IMR-90 (cell line): ENCODE data around the gene ZNF653. TPM values are rescaled to one million over a fixed set of nuclear protein-coding genes. Genes with fewer than 3 reads are reported as not detected.

Experiments used
- ATAC-seq: fragments of 200-7000 bp; cut with Tn5 transposase; 2 replicates; pipeline ENCODE4 v1.9.1; 2020; ENCODE audit warnings: low read depth, mild to moderate bottlenecking, moderate library complexity
- BruUV-seq: library from RNA; stranded (reverse); fragments of 400-500 nt; replicated peaks from 2 replicates; lab custom pipeline; 2021; lab: Mats Ljungman, UMichigan
- CTCF ChIA-PET: fragments of 300-600 bp; formaldehyde crosslinking; extraction: SDS; loops from one replicate; lab custom pipeline; 2021; ENCODE audit warnings: antibody characterized with exemption; lab: Yijun Ruan, JAX
- POLR2A ChIA-PET: fragments of 300-600 bp; sonication (Branson Sonifier 250); formaldehyde crosslinking; loops from one replicate; lab custom pipeline; 2022; ENCODE audit warnings: antibody characterized with exemption; ENCODE audit not compliant: unreplicated experiment; lab: Charles Lee
- DNase-seq: peaks from one replicate; pipeline ENCODE4 v3.0.0; 2013
- H2AFZ ChIP-seq: replicated peaks from 2 replicates; pipeline ENCODE3; 2013; ENCODE audit warnings: low read length, mild to moderate bottlenecking; ENCODE audit not compliant: poor library complexity
- H2AK5ac ChIP-seq: 2 replicates; pipeline ENCODE4 v1.6.1; 2013; ENCODE audit warnings: low read depth, low read length, inconsistent platforms
- H2AK9ac ChIP-seq: replicated peaks from 2 replicates; pipeline ENCODE3; 2013; ENCODE audit warnings: mild to moderate bottlenecking, low read depth, low read length, moderate library complexity; ENCODE audit not compliant: poor library complexity
- H2BK120ac ChIP-seq: 2 replicates; pipeline ENCODE4 v1.6.1; 2013; ENCODE audit warnings: low read depth, low read length, inconsistent platforms
- H2BK15ac ChIP-seq: 3 replicates; pipeline ENCODE4 v1.6.1; 2013; ENCODE audit warnings: low read depth, low read length, inconsistent platforms
- H2BK20ac ChIP-seq: 2 replicates; pipeline ENCODE4 v1.6.1; 2013; ENCODE audit warnings: low read depth, mild to moderate bottlenecking, inconsistent platforms, low read length, moderate library complexity
- H2BK5ac ChIP-seq: 2 replicates; pipeline ENCODE4 v1.6.1; 2013; ENCODE audit warnings: mild to moderate bottlenecking, low read depth, low read length, inconsistent platforms; ENCODE audit not compliant: poor library complexity, severe bottlenecking
- H3K14ac ChIP-seq: replicated peaks from 2 replicates; pipeline ENCODE4 v1.6.1; 2013; ENCODE audit warnings: low read depth, low read length, inconsistent platforms
- H3K18ac ChIP-seq: 2 replicates; pipeline ENCODE4 v1.6.1; 2013; ENCODE audit warnings: low read depth, low read length, control low read depth
- H3K23ac ChIP-seq: 2 replicates; pipeline ENCODE4 v1.6.1; 2013; ENCODE audit warnings: low read depth, low read length, inconsistent platforms
- H3K27ac ChIP-seq: 2 replicates; pipeline ENCODE4 v1.5.1; 2013; ENCODE audit warnings: mild to moderate bottlenecking, control low read depth, low read length; ENCODE audit not compliant: insufficient read depth
- H3K27me3 ChIP-seq: 2 replicates; pipeline ENCODE4 v1.6.1; 2013; ENCODE audit warnings: low read length; ENCODE audit not compliant: control insufficient read depth, insufficient read depth
- H3K36me3 ChIP-seq: 2 replicates; pipeline ENCODE4 v1.6.1; 2013; ENCODE audit warnings: low read length, mixed read lengths; ENCODE audit not compliant: control insufficient read depth, insufficient read depth
- H3K4ac ChIP-seq: 2 replicates; pipeline ENCODE4 v1.6.1; 2013; ENCODE audit warnings: low read depth, low read length, inconsistent platforms
- H3K4me1 ChIP-seq: 2 replicates; pipeline ENCODE4 v1.6.1; 2013; ENCODE audit warnings: low read length, mixed read lengths; ENCODE audit not compliant: control insufficient read depth, insufficient read depth
- H3K4me2 ChIP-seq: 2 replicates; pipeline ENCODE4 v1.6.1; 2013; ENCODE audit warnings: low read depth, mild to moderate bottlenecking, control low read depth, low read length, moderate library complexity
- H3K4me3 ChIP-seq: 2 replicates; pipeline ENCODE4 v1.5.1; 2013; ENCODE audit warnings: low read depth, mild to moderate bottlenecking, control low read depth, low read length, moderate library complexity; ENCODE audit not compliant: insufficient read depth
- H3K56ac ChIP-seq: 2 replicates; pipeline ENCODE4 v1.6.1; 2013; ENCODE audit warnings: low read length, inconsistent platforms; ENCODE audit not compliant: insufficient read depth; ENCODE audit errors: extremely low read depth
- H3K79me1 ChIP-seq, 2 experiments: 2 replicates each; pipeline ENCODE4 v1.6.1; 2013; ENCODE audit warnings: low read length in 2 of 2, inconsistent platforms in 1 of 2, low read depth in 1 of 2
- H3K9ac ChIP-seq: 2 replicates; pipeline ENCODE4 v1.6.1; 2013; ENCODE audit warnings: low read depth, low read length, control low read depth
- H3K9me1 ChIP-seq: 2 replicates; pipeline ENCODE4 v1.6.1; 2013; ENCODE audit warnings: low read length, inconsistent platforms; ENCODE audit not compliant: insufficient read depth
- H3K9me3 ChIP-seq: 2 replicates; pipeline ENCODE4 v1.6.1; 2013; ENCODE audit warnings: low read length; ENCODE audit not compliant: control insufficient read depth, insufficient read depth
- H4K20me1 ChIP-seq: 2 replicates; pipeline ENCODE4 v1.6.1; 2013; ENCODE audit warnings: low read length, inconsistent platforms; ENCODE audit not compliant: insufficient read depth
- H4K5ac ChIP-seq: 2 replicates; pipeline ENCODE4 v1.6.1; 2013; ENCODE audit warnings: mild to moderate bottlenecking, low read depth, low read length, control low read depth
- H4K8ac ChIP-seq, 2 experiments: 2 replicates each; pipeline ENCODE4 v1.6.1; 2013; ENCODE audit warnings: low read depth in 2 of 2, low read length in 2 of 2, control low read depth in 1 of 2, inconsistent platforms in 1 of 2
- H4K91ac ChIP-seq: 2 replicates; pipeline ENCODE4 v1.6.1; 2013; ENCODE audit warnings: low read depth, low read length, inconsistent platforms; ENCODE audit not compliant: insufficient read depth
- BHLHE40 ChIP-seq: fragments of 150-350 bp; IDR thresholded peaks from 2 replicates; pipeline ENCODE4 v1.6.1; 2016; ENCODE audit warnings: mild to moderate bottlenecking, low read depth, low read length
- CEBPB ChIP-seq: IDR thresholded peaks from 2 replicates; pipeline ENCODE4 v1.6.1; 2012; ENCODE audit warnings: low read depth, low read length, improper control_type of control experiment
- CHD1 ChIP-seq: IDR thresholded peaks from 2 replicates; pipeline ENCODE4 v1.6.1; 2012; ENCODE audit warnings: low read depth, low read length, improper control_type of control experiment
- FOS ChIP-seq: fragments of 150-350 bp; IDR thresholded peaks from 2 replicates; pipeline ENCODE4 v1.6.1; 2016; ENCODE audit warnings: low read depth, low read length
- MAFK ChIP-seq: IDR thresholded peaks from 2 replicates; pipeline ENCODE4 v1.6.1; 2012; ENCODE audit warnings: low read depth, low read length, improper control_type of control experiment
- MAZ ChIP-seq: IDR thresholded peaks from 2 replicates; pipeline ENCODE4 v1.6.1; 2012; ENCODE audit warnings: low read depth, mild to moderate bottlenecking, low read length, improper control_type of control experiment, moderate library complexity, borderline replicate concordance
- MXI1 ChIP-seq: IDR thresholded peaks from 2 replicates; pipeline ENCODE4 v1.6.1; 2012; ENCODE audit warnings: low read depth, mild to moderate bottlenecking, low read length, moderate library complexity, borderline replicate concordance
- NFE2L2 ChIP-seq: fragments of 150-350 bp; IDR thresholded peaks from 2 replicates; pipeline ENCODE4 v1.6.1; 2016; ENCODE audit warnings: low read depth, mild to moderate bottlenecking, low read length
- POLR2A ChIP-seq: IDR thresholded peaks from 2 replicates; pipeline ENCODE4 v1.6.1; 2012; ENCODE audit warnings: mild to moderate bottlenecking, low read depth, low read length
- RAD21 ChIP-seq: IDR thresholded peaks from 2 replicates; pipeline ENCODE4 v1.6.1; 2012; ENCODE audit warnings: low read length, improper control_type of control experiment
- RCOR1 ChIP-seq: IDR thresholded peaks from 2 replicates; pipeline ENCODE4 v1.6.1; 2012; ENCODE audit warnings: mild to moderate bottlenecking, low read length, improper control_type of control experiment; ENCODE audit not compliant: insufficient replicate concordance
- RFX5 ChIP-seq: IDR thresholded peaks from 2 replicates; pipeline ENCODE4 v1.8.0; 2012; ENCODE audit warnings: low read depth, mild to moderate bottlenecking, low read length, moderate library complexity
- SMC3 ChIP-seq: fragments of 150-350 bp; IDR thresholded peaks from 2 replicates; pipeline ENCODE4 v1.6.1; 2016; ENCODE audit warnings: low read depth, mild to moderate bottlenecking, antibody characterized with exemption, low read length, moderate library complexity
- WGBS, 2 experiments: methylation state at CpG; one replicate each; pipeline versions ENCODE4 v1.1.5 to v1.1.7; 2013; ENCODE audit warnings: missing lambda C conversion rate in 2 of 2; ENCODE audit not compliant: insufficient read length in 1 of 2; ENCODE audit errors: extremely low coverage in 2 of 2; 5-methylcytosine and 5-hydroxymethylcytosine counted together
- dilution Hi-C: fragments of 300-500 bp; cut with HindIII; formaldehyde crosslinking; loops from one replicate; pipeline ENCODE4 v1.14.3; 2018; ENCODE audit warnings: low sequenced_read_pairs; ENCODE audit not compliant: unreplicated experiment
- in situ Hi-C: fragments of 300-500 bp; cut with MboI; formaldehyde crosslinking; loops from 3 replicates; pipeline ENCODE4 v1.14.3; 2019; ENCODE audit warnings: low sequenced_read_pairs, inconsistent platforms, mixed read lengths
- intact Hi-C: fragments of 100-400 bp; cut with micrococcal nuclease; formaldehyde crosslinking; loops from 2 replicates; pipeline ENCODE4 v1.10.0; 2022
- polyA plus RNA-seq, 3 experiments: library from polyadenylated mRNA; depleted of rRNA; stranded (reverse); fragments of >200 nt; gene quantifications; 2 replicates each; pipeline ENCODE4 v1.2.3, GENCODE V29; 2012; ENCODE audit warnings: low replicate concordance in 1 of 3
- total RNA-seq: library from RNA; depleted of rRNA; stranded (reverse); fragments of >200 nt; gene quantifications from 2 replicates; pipeline ENCODE4 v1.2.3, GENCODE V29; 2012
- TF ChIP-seq, protein P1 (sequence below): fragments of 150-350 bp; IDR thresholded peaks from 2 replicates; pipeline ENCODE4 v1.6.1; 2017; ENCODE audit warnings: mild to moderate bottlenecking, antibody characterized with exemption, low read length, low read depth
- TF ChIP-seq, protein P2 (sequence below): conservative IDR thresholded peaks from 2 replicates; pipeline ENCODE4 v1.5.1; 2012; ENCODE audit warnings: mild to moderate bottlenecking, low read depth, low read length, improper control_type of control experiment

The ZNF653 gene
- total and polyA plus RNA-seq, 2 of the 4 experiments (the other 2 are of a cell fraction) = 3.9 to 9.0 TPM

DNA sequence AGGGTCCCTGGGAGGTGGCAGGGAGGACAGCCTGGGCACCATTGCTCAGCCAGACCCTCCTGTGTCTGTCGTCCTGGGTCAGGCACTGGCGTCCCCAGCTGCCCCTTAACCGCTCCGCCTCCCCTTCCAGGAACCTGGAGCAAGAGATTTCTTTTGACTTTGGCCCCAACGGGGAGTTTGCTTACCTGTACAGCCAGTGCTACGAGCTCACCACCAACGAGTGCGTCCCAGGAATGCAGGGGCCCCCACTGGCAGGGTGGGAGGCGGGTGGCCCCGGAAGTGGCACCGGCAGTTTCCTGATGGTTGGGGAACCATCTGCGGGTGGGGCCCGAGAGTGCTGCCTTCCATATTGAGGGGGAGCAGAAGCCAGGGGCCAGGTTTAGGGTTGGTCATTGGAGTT lies 57.2 kb downstream of the ZNF653 start:
- ChIA-PET CTCF (no interaction called here), POLR2A (no interaction called here)
- Histone ChIP-seq H3K79me1 (peaks cover 0 to 7% of the 10 kb centered on the region in 2 experiments; a peak in 1 of 4 replicates), H3K4me2 (no peak overlapping the region), H3K9me1 (no peaks in the 10 kb centered on the region), H3K23ac (no peak overlapping the region), H3K14ac (no peak overlapping the region), H4K20me1 (peaks cover 4% of the 10 kb centered on the region; the same call in 1 of the 2 replicates), H2BK15ac (no peak overlapping the region), H3K9ac (no peak overlapping the region), H4K5ac (no peak overlapping the region), H3K27ac (no peak overlapping the region), H3K4me1 (no peaks in the 10 kb centered on the region; the same call in 1 of the 2 replicates), H4K8ac (no peak overlapping the region), H3K4me3 (no peak overlapping the region), H3K36me3 (peaks cover 51% of the 10 kb centered on the region), H3K27me3 (no peaks in the 10 kb centered on the region), H2BK120ac (no peak overlapping the region), H3K9me3 (no peaks in the 10 kb centered on the region), H3K18ac (no peak overlapping the region), H2AK9ac (no peak overlapping the region), H2AK5ac (no peak overlapping the region), H2AFZ (no peak overlapping the region), H3K56ac (no peak overlapping the region), H2BK5ac (no peak overlapping the region), H4K91ac (no peak overlapping the region), H3K4ac (no peak overlapping the region), H2BK20ac (no peak overlapping the region)
- ATAC-seq = no peak
- 90% methylated on average over 8 of the region's 13 CpGs; no CpG with 5 or more reads in 1 of the 2 experiments for WGBS, 2 experiments
- intact Hi-C loops = no loop called here
- DNase-seq = no peak
- TF ChIP-seq SMC3 = no peak
- no peak for TF ChIP-seq MAFK
- no peak for TF ChIP-seq BHLHE40
- no peak for TF ChIP-seq RFX5
- no peak for TF ChIP-seq RAD21
- no peak for TF ChIP-seq MXI1
- TF ChIP-seq, protein P1, sequence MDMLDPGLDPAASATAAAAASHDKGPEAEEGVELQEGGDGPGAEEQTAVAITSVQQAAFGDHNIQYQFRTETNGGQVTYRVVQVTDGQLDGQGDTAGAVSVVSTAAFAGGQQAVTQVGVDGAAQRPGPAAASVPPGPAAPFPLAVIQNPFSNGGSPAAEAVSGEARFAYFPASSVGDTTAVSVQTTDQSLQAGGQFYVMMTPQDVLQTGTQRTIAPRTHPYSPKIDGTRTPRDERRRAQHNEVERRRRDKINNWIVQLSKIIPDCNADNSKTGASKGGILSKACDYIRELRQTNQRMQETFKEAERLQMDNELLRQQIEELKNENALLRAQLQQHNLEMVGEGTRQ = no peak
- no peak for TF ChIP-seq RCOR1
- no peak for TF ChIP-seq MAZ
- no peak for TF ChIP-seq CEBPB
- TF ChIP-seq, protein P2, sequence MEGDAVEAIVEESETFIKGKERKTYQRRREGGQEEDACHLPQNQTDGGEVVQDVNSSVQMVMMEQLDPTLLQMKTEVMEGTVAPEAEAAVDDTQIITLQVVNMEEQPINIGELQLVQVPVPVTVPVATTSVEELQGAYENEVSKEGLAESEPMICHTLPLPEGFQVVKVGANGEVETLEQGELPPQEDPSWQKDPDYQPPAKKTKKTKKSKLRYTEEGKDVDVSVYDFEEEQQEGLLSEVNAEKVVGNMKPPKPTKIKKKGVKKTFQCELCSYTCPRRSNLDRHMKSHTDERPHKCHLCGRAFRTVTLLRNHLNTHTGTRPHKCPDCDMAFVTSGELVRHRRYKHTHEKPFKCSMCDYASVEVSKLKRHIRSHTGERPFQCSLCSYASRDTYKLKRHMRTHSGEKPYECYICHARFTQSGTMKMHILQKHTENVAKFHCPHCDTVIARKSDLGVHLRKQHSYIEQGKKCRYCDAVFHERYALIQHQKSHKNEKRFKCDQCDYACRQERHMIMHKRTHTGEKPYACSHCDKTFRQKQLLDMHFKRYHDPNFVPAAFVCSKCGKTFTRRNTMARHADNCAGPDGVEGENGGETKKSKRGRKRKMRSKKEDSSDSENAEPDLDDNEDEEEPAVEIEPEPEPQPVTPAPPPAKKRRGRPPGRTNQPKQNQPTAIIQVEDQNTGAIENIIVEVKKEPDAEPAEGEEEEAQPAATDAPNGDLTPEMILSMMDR = no peak
- TF ChIP-seq FOS = no peak
- no peak for TF ChIP-seq CHD1
- no peak for TF ChIP-seq POLR2A
- TF ChIP-seq NFE2L2 = no peak
- no TSS peak for BruUV-seq
- dilution Hi-C loops = no loop called here
- in situ Hi-C loops = no loop called here
